IMR-90 (cell line): Measurements from ENCODE around the gene BCL2L2. TPM values are rescaled to one million over a fixed set of nuclear protein-coding genes. Genes with fewer than 3 reads are reported as not detected.

Experiments used
- CHD1 ChIP-seq: IDR thresholded peaks from 2 replicates; pipeline ENCODE4 v1.6.1; 2012; ENCODE audit warnings: low read depth, low read length, improper control_type of control experiment
- FOS ChIP-seq: fragments of 150-350 bp; IDR thresholded peaks from 2 replicates; pipeline ENCODE4 v1.6.1; 2016; ENCODE audit warnings: low read depth, low read length
- MAFK ChIP-seq: IDR thresholded peaks from 2 replicates; pipeline ENCODE4 v1.6.1; 2012; ENCODE audit warnings: low read depth, low read length, improper control_type of control experiment
- RAD21 ChIP-seq: IDR thresholded peaks from 2 replicates; pipeline ENCODE4 v1.6.1; 2012; ENCODE audit warnings: low read length, improper control_type of control experiment
- RCOR1 ChIP-seq: IDR thresholded peaks from 2 replicates; pipeline ENCODE4 v1.6.1; 2012; ENCODE audit warnings: mild to moderate bottlenecking, low read length, improper control_type of control experiment; ENCODE audit not compliant: insufficient replicate concordance
- polyA plus RNA-seq, 3 experiments: library from polyadenylated mRNA; depleted of rRNA; stranded (reverse); fragments of >200 nt; gene quantifications; 2 replicates each; pipeline ENCODE4 v1.2.3, GENCODE V29; 2012; ENCODE audit warnings: low replicate concordance in 1 of 3
- total RNA-seq: library from RNA; depleted of rRNA; stranded (reverse); fragments of >200 nt; gene quantifications from 2 replicates; pipeline ENCODE4 v1.2.3, GENCODE V29; 2012
- TF ChIP-seq, protein P1 (sequence below): conservative IDR thresholded peaks from 2 replicates; pipeline ENCODE4 v1.5.1; 2012; ENCODE audit warnings: mild to moderate bottlenecking, low read depth, low read length, improper control_type of control experiment

The BCL2L2 gene
- total and polyA plus RNA-seq, 2 of the 4 experiments (the other 2 are of a cell fraction) = 14.5 to 40.9 TPM

DNA sequence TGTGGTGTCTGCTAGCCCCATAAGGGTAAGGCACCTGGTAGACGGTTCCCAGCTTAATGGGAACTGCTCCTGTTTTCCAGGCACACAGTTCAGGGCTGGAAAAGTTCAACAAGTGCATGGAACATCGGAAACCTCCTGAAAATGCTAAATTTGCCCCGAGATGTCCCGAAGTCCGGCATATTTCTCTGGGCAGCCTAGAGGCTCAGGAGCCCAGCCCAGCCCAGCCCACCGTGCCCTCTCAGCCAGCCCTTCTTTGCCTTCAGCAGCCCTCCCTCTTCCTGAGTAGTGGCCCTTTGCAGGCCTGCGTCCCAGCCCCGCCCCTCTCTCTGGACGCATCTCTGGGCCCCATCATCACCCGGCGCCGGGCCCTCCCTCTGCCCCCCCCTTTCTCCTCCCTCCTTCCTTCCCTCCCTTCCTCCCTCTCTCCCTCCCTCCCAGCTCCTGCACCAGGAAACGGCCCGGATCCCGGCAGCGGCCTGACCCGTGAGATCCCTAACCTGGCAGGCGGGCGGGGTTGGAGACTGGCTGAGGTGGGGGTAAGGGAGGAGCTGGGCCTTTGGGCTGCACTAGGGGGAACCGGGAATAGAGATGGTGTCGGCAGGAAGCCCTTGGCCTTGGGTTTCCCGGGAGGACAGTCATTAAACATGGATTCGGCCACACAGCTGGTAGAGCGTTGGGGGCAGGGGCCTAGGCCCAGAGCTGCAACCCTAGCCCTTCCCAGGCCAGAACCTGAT, at the start of gene BCL2L2 (continued):
- TF ChIP-seq, protein P1, sequence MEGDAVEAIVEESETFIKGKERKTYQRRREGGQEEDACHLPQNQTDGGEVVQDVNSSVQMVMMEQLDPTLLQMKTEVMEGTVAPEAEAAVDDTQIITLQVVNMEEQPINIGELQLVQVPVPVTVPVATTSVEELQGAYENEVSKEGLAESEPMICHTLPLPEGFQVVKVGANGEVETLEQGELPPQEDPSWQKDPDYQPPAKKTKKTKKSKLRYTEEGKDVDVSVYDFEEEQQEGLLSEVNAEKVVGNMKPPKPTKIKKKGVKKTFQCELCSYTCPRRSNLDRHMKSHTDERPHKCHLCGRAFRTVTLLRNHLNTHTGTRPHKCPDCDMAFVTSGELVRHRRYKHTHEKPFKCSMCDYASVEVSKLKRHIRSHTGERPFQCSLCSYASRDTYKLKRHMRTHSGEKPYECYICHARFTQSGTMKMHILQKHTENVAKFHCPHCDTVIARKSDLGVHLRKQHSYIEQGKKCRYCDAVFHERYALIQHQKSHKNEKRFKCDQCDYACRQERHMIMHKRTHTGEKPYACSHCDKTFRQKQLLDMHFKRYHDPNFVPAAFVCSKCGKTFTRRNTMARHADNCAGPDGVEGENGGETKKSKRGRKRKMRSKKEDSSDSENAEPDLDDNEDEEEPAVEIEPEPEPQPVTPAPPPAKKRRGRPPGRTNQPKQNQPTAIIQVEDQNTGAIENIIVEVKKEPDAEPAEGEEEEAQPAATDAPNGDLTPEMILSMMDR = no peak
- TF ChIP-seq RCOR1 = no peak
- no peak for TF ChIP-seq CHD1
- TF ChIP-seq MAFK = no peak
- TF ChIP-seq RAD21 = no peak
- TF ChIP-seq FOS = 0 out of 2 replicates have a peak, but pooled peaks have one; percentile 5
